ENCODE results near the gene NCKAP5. TPM values are rescaled to one million over a fixed set of nuclear protein-coding genes. Genes with fewer than 3 reads are reported as not detected.

Gene NCKAP5
- total RNA-seq, 2 donors from 2014 or later = not detected

GRCh38 chr2:133292259-133292658, 276.0 kb downstream of the NCKAP5 start:
- peaks cover 2 to 4% of the 10 kb centered on the region in 2 donors for H3K9me3 Mint-ChIP-seq
- no peak for ATAC-seq (replicated peaks in 1 of 2)
- no peaks in the 10 kb centered on the region for H3K27me3 Mint-ChIP-seq (ENCODE audit: low read depth)
- H3K36me3 Mint-ChIP-seq (ENCODE audit: insufficient read depth in 2 of 2) = no peaks in the 10 kb centered on the region
- H3K4me1 Mint-ChIP-seq (ENCODE audit: low read depth) = no peaks in the 10 kb centered on the region
- H3K4me3 Mint-ChIP-seq = no peak overlapping the region
- DNase-seq = no peak
- no peak overlapping the region for H3K27ac Mint-ChIP-seq

GRCh38 chr2:133287709-133288108, 280.6 kb downstream of the NCKAP5 start:
- Mint-ChIP-seq H3K36me3 (ENCODE audit: insufficient read depth in 2 of 2) (no peaks in the 10 kb centered on the region), H3K27me3 (ENCODE audit: low read depth) (no peaks in the 10 kb centered on the region), H3K27ac (no peak overlapping the region), H3K4me1 (ENCODE audit: low read depth) (no peaks in the 10 kb centered on the region), H3K4me3 (no peak overlapping the region), H3K9me3 (peaks cover 2 to 4% of the 10 kb centered on the region in 2 donors)
- DNase-seq = no peak
- ATAC-seq (replicated peaks in 1 of 2) = no peak

GRCh38 chr2:133286326-133286922, 281.8 kb downstream of the NCKAP5 start:
- H3K27ac Mint-ChIP-seq = no peak overlapping the region
- H3K36me3 Mint-ChIP-seq (ENCODE audit: insufficient read depth in 2 of 2) = no peaks in the 10 kb centered on the region
- H3K9me3 Mint-ChIP-seq = peaks cover 2 to 4% of the 10 kb centered on the region in 2 donors
- ATAC-seq (replicated peaks in 1 of 2) (no peak), DNase-seq (no peak)
- H3K27me3 Mint-ChIP-seq (ENCODE audit: low read depth) = no peaks in the 10 kb centered on the region
- H3K4me3 Mint-ChIP-seq = no peak overlapping the region
- no peaks in the 10 kb centered on the region for H3K4me1 Mint-ChIP-seq (ENCODE audit: low read depth)

- H3K4me3 Mint-ChIP-seq = no peak overlapping the region
Observed at GRCh38 chr2:133273031-133273430, 295.2 kb downstream of the NCKAP5 start.

GRCh38 chr2:133271105-133271504, 297.2 kb downstream of the NCKAP5 start:
- Mint-ChIP-seq H3K36me3 (ENCODE audit: insufficient read depth in 2 of 2) (no peaks in the 10 kb centered on the region), H3K27ac (no peak overlapping the region), H3K9me3 (peaks cover 0 to 2% of the 10 kb centered on the region in 2 donors), H3K4me3 (no peak overlapping the region), H3K27me3 (ENCODE audit: low read depth) (no peaks in the 10 kb centered on the region), H3K4me1 (ENCODE audit: low read depth) (no peaks in the 10 kb centered on the region)
- DNase-seq = no peak
- ATAC-seq (replicated peaks in 1 of 2) = no peak

More at GRCh38 chr2:133273031-133273430, 295.2 kb downstream of the NCKAP5 start:
- Mint-ChIP-seq H3K27me3 (ENCODE audit: low read depth) (no peaks in the 10 kb centered on the region), H3K27ac (no peak overlapping the region), H3K4me1 (ENCODE audit: low read depth) (no peaks in the 10 kb centered on the region), H3K9me3 (peaks cover 0 to 2% of the 10 kb centered on the region in 2 donors), H3K36me3 (ENCODE audit: insufficient read depth in 2 of 2) (no peaks in the 10 kb centered on the region)
- no peak for DNase-seq
- ATAC-seq (replicated peaks in 1 of 2) = no peak

- no peaks in the 10 kb centered on the region for H3K4me1 Mint-ChIP-seq (ENCODE audit: low read depth)
- DNase-seq (no peak), ATAC-seq (replicated peaks in 1 of 2) (no peak)
- no peak overlapping the region for H3K27ac Mint-ChIP-seq
- H3K36me3 Mint-ChIP-seq (ENCODE audit: insufficient read depth in 2 of 2) = no peaks in the 10 kb centered on the region
- H3K27me3 Mint-ChIP-seq (ENCODE audit: low read depth) = no peaks in the 10 kb centered on the region
- no peak overlapping the region for H3K4me3 Mint-ChIP-seq
- H3K9me3 Mint-ChIP-seq = peaks cover 0 to 2% of the 10 kb centered on the region in 2 donors
Observed at GRCh38 chr2:133270550-133270949, 297.7 kb downstream of the NCKAP5 start.

GRCh38 chr2:133266926-133267590, 301.2 kb downstream of the NCKAP5 start:
- Mint-ChIP-seq H3K27ac (no peak overlapping the region), H3K27me3 (ENCODE audit: low read depth) (peaks cover 7% of the 10 kb centered on the region), H3K4me1 (ENCODE audit: low read depth) (no peaks in the 10 kb centered on the region), H3K4me3 (no peak overlapping the region), H3K9me3 (no peaks in the 10 kb centered on the region), H3K36me3 (ENCODE audit: insufficient read depth in 2 of 2) (no peaks in the 10 kb centered on the region)
- no peak for DNase-seq
- no peak for ATAC-seq (replicated peaks in 1 of 2)

- H3K27me3 Mint-ChIP-seq (ENCODE audit: low read depth) = peaks cover 7% of the 10 kb centered on the region
- H3K27ac Mint-ChIP-seq = no peak overlapping the region
- no peak for ATAC-seq (replicated peaks in 1 of 2)
Observed at GRCh38 chr2:133266041-133266925, 302.0 kb downstream of the NCKAP5 start.

GRCh38 chr2:133265432-133265949, 302.8 kb downstream of the NCKAP5 start:
- Mint-ChIP-seq H3K4me3 (no peak overlapping the region), H3K27ac (no peak overlapping the region), H3K4me1 (ENCODE audit: low read depth) (no peaks in the 10 kb centered on the region), H3K36me3 (ENCODE audit: insufficient read depth in 2 of 2) (no peaks in the 10 kb centered on the region), H3K9me3 (no peaks in the 10 kb centered on the region), H3K27me3 (ENCODE audit: low read depth) (peaks cover 7% of the 10 kb centered on the region)
- no peak for ATAC-seq (replicated peaks in 1 of 2)
- no peak for DNase-seq

More at GRCh38 chr2:133266041-133266925, 302.0 kb downstream of the NCKAP5 start:
- no peaks in the 10 kb centered on the region for H3K9me3 Mint-ChIP-seq
- H3K36me3 Mint-ChIP-seq (ENCODE audit: insufficient read depth in 2 of 2) = no peaks in the 10 kb centered on the region
- no peak overlapping the region for H3K4me3 Mint-ChIP-seq
- DNase-seq = no peak
- H3K4me1 Mint-ChIP-seq (ENCODE audit: low read depth) = no peaks in the 10 kb centered on the region

GRCh38 chr2:133264989-133265401, 303.3 kb downstream of the NCKAP5 start:
- H3K9me3 Mint-ChIP-seq = no peaks in the 10 kb centered on the region
- DNase-seq (no peak), ATAC-seq (replicated peaks in 1 of 2) (no peak)
- no peaks in the 10 kb centered on the region for H3K4me1 Mint-ChIP-seq (ENCODE audit: low read depth)
- no peaks in the 10 kb centered on the region for H3K36me3 Mint-ChIP-seq (ENCODE audit: insufficient read depth in 2 of 2)
- peaks cover 7% of the 10 kb centered on the region for H3K27me3 Mint-ChIP-seq (ENCODE audit: low read depth)
- no peak overlapping the region for H3K4me3 Mint-ChIP-seq
- H3K27ac Mint-ChIP-seq = no peak overlapping the region

GRCh38 chr2:133262893-133263292, 305.4 kb downstream of the NCKAP5 start:
- DNase-seq (no peak), ATAC-seq (replicated peaks in 1 of 2) (no peak)
- Mint-ChIP-seq H3K9me3 (no peaks in the 10 kb centered on the region), H3K36me3 (ENCODE audit: insufficient read depth in 2 of 2) (no peaks in the 10 kb centered on the region), H3K4me3 (no peak overlapping the region), H3K27me3 (ENCODE audit: low read depth) (peaks cover 16% of the 10 kb centered on the region), H3K4me1 (ENCODE audit: low read depth) (no peaks in the 10 kb centered on the region), H3K27ac (no peak overlapping the region)

GRCh38 chr2:133255360-133255759, 312.9 kb downstream of the NCKAP5 start:
- ATAC-seq (replicated peaks in 1 of 2) = no peak
- H3K4me1 Mint-ChIP-seq (ENCODE audit: low read depth) = no peaks in the 10 kb centered on the region

GRCh38 chr2:133253793-133254192, 314.5 kb downstream of the NCKAP5 start:
- no peaks in the 10 kb centered on the region for H3K36me3 Mint-ChIP-seq (ENCODE audit: insufficient read depth in 2 of 2)
- no peaks in the 10 kb centered on the region for H3K27me3 Mint-ChIP-seq (ENCODE audit: low read depth)
- ATAC-seq (replicated peaks in 1 of 2) = no peak

More at GRCh38 chr2:133255360-133255759, 312.9 kb downstream of the NCKAP5 start:
- Mint-ChIP-seq H3K9me3 (no peaks in the 10 kb centered on the region), H3K27ac (no peak overlapping the region), H3K27me3 (ENCODE audit: low read depth) (peaks cover 9% of the 10 kb centered on the region), H3K36me3 (ENCODE audit: insufficient read depth in 2 of 2) (no peaks in the 10 kb centered on the region), H3K4me3 (no peak overlapping the region)
- no peak for DNase-seq

More at GRCh38 chr2:133253793-133254192, 314.5 kb downstream of the NCKAP5 start:
- Mint-ChIP-seq H3K9me3 (peaks cover 0 to 3% of the 10 kb centered on the region in 2 donors), H3K4me3 (no peak overlapping the region), H3K27ac (no peak overlapping the region), H3K4me1 (ENCODE audit: low read depth) (no peaks in the 10 kb centered on the region)
- DNase-seq = no peak

Data from activated T-cell treated with anti-CD3 and anti-CD28 coated beads, Interleukin-2, amount 50 U/mL, for 72 hours (primary cell).